Natural killer cell (primary cell): ENCODE measurements around the gene REL. TPM values are rescaled to one million over a fixed set of nuclear protein-coding genes. Genes with fewer than 3 reads are reported as not detected.

Experiments
- ATAC-seq, 3 donors: fragments of 150-1000 bp in 2 of 3; fragments of 200-7000 bp in 1 of 3; cut with Tn5 transposase; 1 replicate in 1 of 3; 2 replicates in 2 of 3; pipeline ENCODE4 v1.10.0; 2021; ENCODE audit warnings: mild to moderate bottlenecking in 2 of 3, moderate library complexity in 2 of 3
- DNase-seq, 2 donors: peaks; one replicate each; pipeline versions ENCODE4 v3.0.0 to v3.0.0-alpha.2; 2013 to 2021; ENCODE audit warnings: mixed read lengths in 1 of 2
- H3K27ac ChIP-seq: one replicate; pipeline ENCODE4 v1.5.1; 2013; ENCODE audit warnings: mild to moderate bottlenecking, low read length
- H3K27me3 ChIP-seq: one replicate; pipeline ENCODE4 v1.6.1; 2013; ENCODE audit warnings: low read length; ENCODE audit not compliant: control insufficient read depth, insufficient read depth
- H3K36me3 ChIP-seq: one replicate; pipeline ENCODE4 v1.6.1; 2013; ENCODE audit warnings: low read length; ENCODE audit not compliant: control insufficient read depth, insufficient read depth
- H3K4me1 ChIP-seq: one replicate; pipeline ENCODE4 v1.6.1; 2013; ENCODE audit warnings: low read length; ENCODE audit not compliant: control insufficient read depth, insufficient read depth
- H3K4me3 ChIP-seq: one replicate; pipeline ENCODE4 v1.5.1; 2013; ENCODE audit warnings: low read length
- H3K9me3 ChIP-seq: one replicate; pipeline ENCODE4 v1.6.1; 2013; ENCODE audit warnings: low read length; ENCODE audit not compliant: control insufficient read depth, insufficient read depth
- H3K27ac Mint-ChIP-seq, 2 donors: one replicate each; pipeline ENCODE4 v1.8.0; 2022; ENCODE audit warnings: mild to moderate bottlenecking in 2 of 2, mixed read lengths in 2 of 2, moderate library complexity in 1 of 2
- H3K27me3 Mint-ChIP-seq, 2 donors: one replicate each; pipeline ENCODE4 v1.8.0; 2022; ENCODE audit warnings: low read depth in 2 of 2, mixed read lengths in 2 of 2
- H3K36me3 Mint-ChIP-seq: one replicate; pipeline ENCODE4 v1.8.0; 2022; ENCODE audit warnings: mixed read lengths
- H3K4me1 Mint-ChIP-seq, 2 donors: one replicate each; pipeline ENCODE4 v1.8.0; 2022; ENCODE audit warnings: mixed read lengths in 2 of 2
- H3K4me3 Mint-ChIP-seq: one replicate; pipeline ENCODE4 v1.8.0; 2022; ENCODE audit warnings: mild to moderate bottlenecking, moderate library complexity, mixed read lengths
- H3K9me3 Mint-ChIP-seq, 2 donors: one replicate each; pipeline ENCODE4 v1.8.0; 2022; ENCODE audit warnings: mixed read lengths in 2 of 2
- WGBS: methylation state at CpG from one replicate; pipeline ENCODE4 v1.1.7; 2013; ENCODE audit warnings: missing lambda C conversion rate; ENCODE audit not compliant: insufficient coverage; 5-methylcytosine and 5-hydroxymethylcytosine counted together
- intact Hi-C: fragments of 100-400 bp; cut with micrococcal nuclease; formaldehyde crosslinking; loops from one replicate; pipeline ENCODE4 v1.14.2; 2022
- total RNA-seq, 4 donors: library from RNA; stranded (reverse); fragments of 120-200 nt in 1 of 4; gene quantifications; one replicate each; pipeline versions ENCODE4 v1.2.3 to v1.2.4, GENCODE V29; 2013 to 2022
- TF ChIP-seq, protein P1 (sequence below): fragments of 200-600 bp; IDR thresholded peaks from one replicate; pipeline ENCODE4 v1.8.0; 2022; ENCODE audit warnings: antibody characterized with exemption

The REL gene
- total RNA-seq, 3 donors from 2014 or later (not counting 1 experiment from before 2014, with no cell fraction given) = 128 to 197 (median 178) TPM

GRCh38 chr2:60906395-60906794 is 25.0 kb downstream of the REL start:
- Mint-ChIP-seq H3K27ac (peak overlapping the region; percentile 27 to 35), H3K9me3 (no peaks in the 10 kb centered on the region), H3K4me1 (peaks cover 16 to 18% of the 10 kb centered on the region in 2 donors), H3K4me3 (peak overlapping the region; percentile 1), H3K27me3 (no peaks in the 10 kb centered on the region), H3K36me3 (peaks cover 6% of the 10 kb centered on the region)
- H3K36me3 ChIP-seq = peaks cover 61% of the 10 kb centered on the region
- DNase-seq (no peak), ATAC-seq (peak in 2 of 3 donors; percentile 12 to 17)
- H3K4me1 ChIP-seq = no peaks in the 10 kb centered on the region
- H3K9me3 ChIP-seq = no peaks in the 10 kb centered on the region
- no peak overlapping the region for H3K4me3 ChIP-seq
- intact Hi-C loops = no loop called here
- 91% methylated on average over 1 of the region's 2 CpGs for WGBS
- no peaks in the 10 kb centered on the region for H3K27me3 ChIP-seq
- H3K27ac ChIP-seq = no peak overlapping the region
- TF ChIP-seq, protein P1, sequence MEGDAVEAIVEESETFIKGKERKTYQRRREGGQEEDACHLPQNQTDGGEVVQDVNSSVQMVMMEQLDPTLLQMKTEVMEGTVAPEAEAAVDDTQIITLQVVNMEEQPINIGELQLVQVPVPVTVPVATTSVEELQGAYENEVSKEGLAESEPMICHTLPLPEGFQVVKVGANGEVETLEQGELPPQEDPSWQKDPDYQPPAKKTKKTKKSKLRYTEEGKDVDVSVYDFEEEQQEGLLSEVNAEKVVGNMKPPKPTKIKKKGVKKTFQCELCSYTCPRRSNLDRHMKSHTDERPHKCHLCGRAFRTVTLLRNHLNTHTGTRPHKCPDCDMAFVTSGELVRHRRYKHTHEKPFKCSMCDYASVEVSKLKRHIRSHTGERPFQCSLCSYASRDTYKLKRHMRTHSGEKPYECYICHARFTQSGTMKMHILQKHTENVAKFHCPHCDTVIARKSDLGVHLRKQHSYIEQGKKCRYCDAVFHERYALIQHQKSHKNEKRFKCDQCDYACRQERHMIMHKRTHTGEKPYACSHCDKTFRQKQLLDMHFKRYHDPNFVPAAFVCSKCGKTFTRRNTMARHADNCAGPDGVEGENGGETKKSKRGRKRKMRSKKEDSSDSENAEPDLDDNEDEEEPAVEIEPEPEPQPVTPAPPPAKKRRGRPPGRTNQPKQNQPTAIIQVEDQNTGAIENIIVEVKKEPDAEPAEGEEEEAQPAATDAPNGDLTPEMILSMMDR = no peak

GRCh38 chr2:60907329-60907728 is 26.0 kb downstream of the REL start:
- no peak overlapping the region for H3K27ac ChIP-seq
- no peaks in the 10 kb centered on the region for H3K27me3 ChIP-seq
- ATAC-seq = peak in 1 of 3 donors; percentile 16
- Mint-ChIP-seq H3K36me3 (peaks cover 6% of the 10 kb centered on the region), H3K4me3 (no peak overlapping the region), H3K27me3 (no peaks in the 10 kb centered on the region), H3K4me1 (peaks cover 16 to 18% of the 10 kb centered on the region in 2 donors), H3K27ac (peak overlapping the region in 1 of 2 donors; percentile 43), H3K9me3 (no peaks in the 10 kb centered on the region)
- TF ChIP-seq, protein P1 = no peak
- no peak overlapping the region for H3K4me3 ChIP-seq
- WGBS = 96% methylated on average over 7 of the region's 8 CpGs
- peaks cover 52% of the 10 kb centered on the region for H3K36me3 ChIP-seq
- intact Hi-C loops = no loop called here
- no peaks in the 10 kb centered on the region for H3K9me3 ChIP-seq
- no peaks in the 10 kb centered on the region for H3K4me1 ChIP-seq
- no peak for DNase-seq

DNA sequence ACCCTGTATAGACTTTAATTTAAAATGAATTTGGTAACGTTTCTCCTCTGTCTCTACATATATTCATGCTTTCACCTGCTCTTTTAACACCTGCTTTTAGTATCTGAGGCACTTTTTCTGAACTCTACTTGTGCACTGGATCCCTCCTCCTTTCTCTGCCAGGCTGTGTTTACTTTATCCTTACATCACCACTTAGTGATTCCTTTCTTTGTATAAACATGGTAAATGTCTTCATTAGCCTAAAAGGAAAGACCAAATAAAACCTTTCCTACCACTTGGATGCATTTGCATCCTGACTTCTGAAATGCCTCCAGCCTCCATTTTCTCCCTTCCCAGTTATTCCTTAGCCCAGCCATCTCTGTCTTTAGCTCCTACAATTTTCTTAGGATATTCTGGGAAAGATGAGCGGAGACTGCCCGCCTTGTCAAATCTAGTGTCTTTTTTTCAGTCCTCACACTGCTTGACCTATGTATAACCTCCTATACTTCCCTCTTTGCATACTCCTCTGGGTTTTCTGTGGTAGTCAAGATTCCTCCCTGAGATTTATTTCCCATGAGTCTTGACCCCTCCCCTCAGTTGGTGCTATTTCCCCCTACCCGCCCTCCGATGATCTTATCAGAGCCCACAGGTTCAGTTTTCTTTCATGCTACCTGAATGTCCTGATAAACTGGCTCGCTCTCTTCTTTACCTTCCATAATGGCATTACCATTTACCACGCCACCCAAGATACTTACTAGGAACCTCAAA is 44.8 kb downstream of the REL start:
- H3K9me3 ChIP-seq = no peaks in the 10 kb centered on the region
- peak overlapping the region; percentile 67 for H3K27ac ChIP-seq
- Mint-ChIP-seq H3K36me3 (peaks cover 19% of the 10 kb centered on the region), H3K27ac (peak overlapping the region; percentile 50 to 73), H3K9me3 (no peaks in the 10 kb centered on the region), H3K4me3 (no peak overlapping the region), H3K27me3 (no peaks in the 10 kb centered on the region), H3K4me1 (peaks cover 27 to 35% of the 10 kb centered on the region in 2 donors)
- TF ChIP-seq, protein P1 = no peak
- no peak overlapping the region for H3K4me3 ChIP-seq
- no peak for ATAC-seq
- peaks cover 4% of the 10 kb centered on the region for H3K4me1 ChIP-seq
- intact Hi-C loops = no loop called here
- H3K27me3 ChIP-seq = no peaks in the 10 kb centered on the region
- DNase-seq = no peak
- 80% methylated on average over 7 of the region's 7 CpGs for WGBS
- H3K36me3 ChIP-seq = peaks cover 52% of the 10 kb centered on the region
